Ovary (tissue), 3 donors: ENCODE data around the gene STARD9.

Experiments
- POLR2A ChIP-seq: fragments of 450-650 bp; IDR thresholded peaks from one replicate; pipeline ENCODE4 v1.6.1; 2017; ENCODE audit warnings: antibody characterized with exemption, mild to moderate bottlenecking, moderate library complexity
- TF ChIP-seq, protein P1 (sequence below), 3 donors: fragments of 450-650 bp in 2 of 3; fragments of 200-600 bp in 1 of 3; IDR thresholded peaks; one replicate each; pipeline versions ENCODE4 v1.5.1 to v1.8.0; 2016 to 2022; ENCODE audit warnings: antibody characterized with exemption in 3 of 3, mild to moderate bottlenecking in 1 of 3
- donor health status: DM: no; HTN: no; CAD: no.

DNA sequence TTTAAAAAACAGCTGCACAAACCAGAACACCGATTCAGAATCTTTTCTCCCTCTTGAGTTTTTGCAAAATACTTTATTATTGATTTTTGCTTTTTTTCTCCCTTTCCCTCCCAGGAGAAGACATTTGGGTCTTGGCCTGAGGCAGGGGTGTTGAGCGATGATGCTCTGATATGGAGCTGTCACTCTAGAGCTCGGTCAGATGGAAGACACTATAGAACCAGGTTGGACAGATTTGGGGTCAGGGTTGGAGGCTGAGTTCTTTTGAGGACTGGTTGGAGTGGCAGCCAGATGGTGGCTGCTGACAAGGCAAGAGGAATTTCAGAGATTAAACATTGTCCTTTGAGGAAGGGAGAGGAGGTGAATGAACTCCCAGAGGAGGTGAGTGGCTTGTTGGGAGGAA lies 144.7 kb downstream of the STARD9 start:
- TF ChIP-seq, protein P1, sequence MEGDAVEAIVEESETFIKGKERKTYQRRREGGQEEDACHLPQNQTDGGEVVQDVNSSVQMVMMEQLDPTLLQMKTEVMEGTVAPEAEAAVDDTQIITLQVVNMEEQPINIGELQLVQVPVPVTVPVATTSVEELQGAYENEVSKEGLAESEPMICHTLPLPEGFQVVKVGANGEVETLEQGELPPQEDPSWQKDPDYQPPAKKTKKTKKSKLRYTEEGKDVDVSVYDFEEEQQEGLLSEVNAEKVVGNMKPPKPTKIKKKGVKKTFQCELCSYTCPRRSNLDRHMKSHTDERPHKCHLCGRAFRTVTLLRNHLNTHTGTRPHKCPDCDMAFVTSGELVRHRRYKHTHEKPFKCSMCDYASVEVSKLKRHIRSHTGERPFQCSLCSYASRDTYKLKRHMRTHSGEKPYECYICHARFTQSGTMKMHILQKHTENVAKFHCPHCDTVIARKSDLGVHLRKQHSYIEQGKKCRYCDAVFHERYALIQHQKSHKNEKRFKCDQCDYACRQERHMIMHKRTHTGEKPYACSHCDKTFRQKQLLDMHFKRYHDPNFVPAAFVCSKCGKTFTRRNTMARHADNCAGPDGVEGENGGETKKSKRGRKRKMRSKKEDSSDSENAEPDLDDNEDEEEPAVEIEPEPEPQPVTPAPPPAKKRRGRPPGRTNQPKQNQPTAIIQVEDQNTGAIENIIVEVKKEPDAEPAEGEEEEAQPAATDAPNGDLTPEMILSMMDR (IDR thresholded peaks at IDR 0.05) = no peak
- no peak for TF ChIP-seq POLR2A
